Measurements from ENCODE around the gene CBFA2T2.

Gene CBFA2T2

GRCh38 chr20:33551778-33552177 is 61.9 kb downstream of the CBFA2T2 start:
- H3K9me3 Mint-ChIP-seq: no peaks in the 10 kb centered on the region
- H3K4me1 Mint-ChIP-seq: peaks cover 33% of the 10 kb centered on the region

GRCh38 chr20:33552519-33552918 is 62.6 kb downstream of the CBFA2T2 start:
- H3K27me3 Mint-ChIP-seq (ENCODE audit: low read depth): no peaks in the 10 kb centered on the region
- peak overlapping the region in 1 of 3 experiments; percentile 2 for H3K27ac Mint-ChIP-seq
- no peak overlapping the region for H3K4me3 Mint-ChIP-seq
- no peak for TF ChIP-seq CTCF (IDR thresholded peaks at IDR 0.05; ENCODE audit: unreplicated experiment in 3 of 3)
- peaks cover 33% of the 10 kb centered on the region for H3K36me3 Mint-ChIP-seq (ENCODE audit: low read depth)
- H3K4me1 Mint-ChIP-seq: peaks cover 33% of the 10 kb centered on the region
- H3K9me3 Mint-ChIP-seq: no peaks in the 10 kb centered on the region

More at GRCh38 chr20:33551778-33552177, 61.9 kb downstream of the CBFA2T2 start:
- Mint-ChIP-seq H3K36me3 (ENCODE audit: low read depth) (peaks cover 31% of the 10 kb centered on the region), H3K4me3 (no peak overlapping the region), H3K27ac (no peak overlapping the region), H3K27me3 (ENCODE audit: low read depth) (no peaks in the 10 kb centered on the region)
- no peak for TF ChIP-seq CTCF (IDR thresholded peaks at IDR 0.05; ENCODE audit: unreplicated experiment in 3 of 3)

GRCh38 chr20:33553516-33553915 is 63.6 kb downstream of the CBFA2T2 start:
- Mint-ChIP-seq H3K4me3 (no peak overlapping the region), H3K27me3 (ENCODE audit: low read depth) (no peaks in the 10 kb centered on the region), H3K4me1 (peaks cover 36% of the 10 kb centered on the region), H3K9me3 (no peaks in the 10 kb centered on the region), H3K36me3 (ENCODE audit: low read depth) (peaks cover 37% of the 10 kb centered on the region), H3K27ac (peak overlapping the region in 2 of 3 experiments; percentile 22 to 51)
- no peak for TF ChIP-seq CTCF (IDR thresholded peaks at IDR 0.05; ENCODE audit: unreplicated experiment in 3 of 3)

- Mint-ChIP-seq H3K4me3 (peak overlapping the region in 1 of 3 experiments; percentile 18), H3K27ac (peak overlapping the region; percentile 81 to 93 (median 89)), H3K36me3 (ENCODE audit: low read depth) (peaks cover 38% of the 10 kb centered on the region), H3K4me1 (peaks cover 35% of the 10 kb centered on the region), H3K9me3 (no peaks in the 10 kb centered on the region), H3K27me3 (ENCODE audit: low read depth) (no peaks in the 10 kb centered on the region)
- TF ChIP-seq CTCF (IDR thresholded peaks at IDR 0.05; ENCODE audit: unreplicated experiment in 3 of 3): no peak
Observed at GRCh38 chr20:33554914-33555420, 65.1 kb downstream of the CBFA2T2 start.

- H3K4me3 Mint-ChIP-seq: peak overlapping the region in 1 of 3 experiments; percentile 29
- TF ChIP-seq CTCF (IDR thresholded peaks at IDR 0.05; ENCODE audit: unreplicated experiment in 3 of 3): no peak
- peak overlapping the region; percentile 59 to 93 (median 81) for H3K27ac Mint-ChIP-seq
- H3K27me3 Mint-ChIP-seq (ENCODE audit: low read depth): no peaks in the 10 kb centered on the region
- no peaks in the 10 kb centered on the region for H3K9me3 Mint-ChIP-seq
- peaks cover 37% of the 10 kb centered on the region for H3K36me3 Mint-ChIP-seq (ENCODE audit: low read depth)
- peaks cover 42% of the 10 kb centered on the region for H3K4me1 Mint-ChIP-seq
Observed at GRCh38 chr20:33555755-33556154, 65.9 kb downstream of the CBFA2T2 start.

GRCh38 chr20:33556246-33556645 is 66.3 kb downstream of the CBFA2T2 start:
- TF ChIP-seq CTCF (IDR thresholded peaks at IDR 0.05; ENCODE audit: unreplicated experiment in 3 of 3): no peak
- H3K4me3 Mint-ChIP-seq: peak overlapping the region in 1 of 3 experiments; percentile 37
- peaks cover 34% of the 10 kb centered on the region for H3K36me3 Mint-ChIP-seq (ENCODE audit: low read depth)

More at GRCh38 chr20:33556246-33556645, 66.3 kb downstream of the CBFA2T2 start:
- Mint-ChIP-seq H3K9me3 (no peaks in the 10 kb centered on the region), H3K27me3 (ENCODE audit: low read depth) (no peaks in the 10 kb centered on the region), H3K4me1 (peaks cover 42% of the 10 kb centered on the region), H3K27ac (peak overlapping the region; percentile 59 to 93 (median 81))
